Mucosa of gallbladder (tissue), 1 donor: ENCODE results near the gene GMFB. TPM values are rescaled to one million over a fixed set of nuclear protein-coding genes. Genes with fewer than 3 reads are reported as not detected.

Experiments used
- DNase-seq: peaks from one replicate; pipeline ENCODE4 v3.0.0-alpha.2; 2020; ENCODE audit warnings: low spot score
- total RNA-seq: library from RNA; stranded (reverse); gene quantifications from one replicate; pipeline ENCODE4 v1.2.1, GENCODE V29; 2021
- donor health status: DM: no; HTN: no; CAD: no.

GMFB gene
- total RNA-seq, 1 donor from 2014 or later = 27.9 TPM

GRCh38 chr14:54490445-54491175 lies 1.8 kb upstream of the GMFB start:
- DNase-seq = no peak

DNA sequence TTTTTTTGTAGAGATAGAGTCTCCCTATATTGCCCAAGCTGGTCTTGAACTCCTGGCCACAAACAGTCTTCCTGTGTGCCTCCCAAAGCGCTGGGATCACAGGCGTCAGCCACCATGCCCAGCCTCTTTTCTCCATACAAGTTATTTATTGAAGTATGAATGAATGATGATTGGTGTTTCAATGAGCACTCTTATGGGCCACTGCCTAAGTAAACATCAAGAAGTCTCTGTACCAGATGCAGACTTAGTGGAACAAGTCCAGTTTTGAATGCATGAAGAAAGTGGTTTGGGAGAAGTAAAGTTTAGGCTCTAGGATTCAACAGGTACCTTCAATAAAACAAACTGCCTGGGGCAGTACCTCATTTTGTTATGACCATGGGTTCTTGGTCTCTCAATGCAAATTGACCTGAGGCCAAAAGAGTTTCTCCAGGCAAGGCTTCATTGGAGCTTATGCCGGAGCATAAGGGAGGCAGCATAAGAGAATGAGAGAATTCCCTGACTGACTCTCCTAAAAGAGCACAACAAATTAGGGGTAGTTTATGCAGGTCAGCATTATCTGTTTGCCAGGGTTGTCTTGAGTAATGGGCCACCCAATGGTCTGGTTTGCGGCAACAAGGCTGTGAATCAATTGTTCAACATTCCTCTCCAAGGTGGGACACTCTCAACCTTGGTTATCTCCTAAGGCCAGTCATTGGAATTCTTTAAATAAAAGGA lies 1.1 kb upstream of the GMFB start:
- no peak for DNase-seq

GRCh38 chr14:54489318-54489683 lies 521 bp upstream of the GMFB start:
- no peak for DNase-seq

GRCh38 chr14:54488318-54488645 lies 498 bp downstream of the GMFB start:
- no peak for DNase-seq

DNA sequence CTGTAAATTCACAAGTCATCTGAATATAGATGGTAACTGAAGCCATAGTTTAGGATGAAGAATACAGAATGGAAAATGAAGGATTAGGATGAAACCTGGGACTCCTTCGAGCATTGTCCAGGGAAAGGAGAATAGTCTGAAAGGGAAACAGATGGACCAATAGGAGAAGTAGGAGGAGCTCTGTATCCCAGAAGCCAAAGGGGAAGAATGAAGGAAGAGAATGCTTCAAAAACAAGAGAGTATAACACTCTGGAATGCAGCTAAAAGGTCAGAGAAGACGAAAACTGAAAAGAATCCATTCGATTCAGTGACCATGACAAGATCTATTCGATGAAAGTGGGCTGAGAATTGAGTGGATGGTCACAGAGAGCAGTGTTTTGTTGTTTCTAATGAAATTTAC lies 1.0 kb downstream of the GMFB start:
- DNase-seq = no peak

- DNase-seq = no peak
Observed at GRCh38 chr14:54486685-54487084, 2.1 kb downstream of the GMFB start.

GRCh38 chr14:54483846-54484245 lies 4.9 kb downstream of the GMFB start:
- no peak for DNase-seq

DNA sequence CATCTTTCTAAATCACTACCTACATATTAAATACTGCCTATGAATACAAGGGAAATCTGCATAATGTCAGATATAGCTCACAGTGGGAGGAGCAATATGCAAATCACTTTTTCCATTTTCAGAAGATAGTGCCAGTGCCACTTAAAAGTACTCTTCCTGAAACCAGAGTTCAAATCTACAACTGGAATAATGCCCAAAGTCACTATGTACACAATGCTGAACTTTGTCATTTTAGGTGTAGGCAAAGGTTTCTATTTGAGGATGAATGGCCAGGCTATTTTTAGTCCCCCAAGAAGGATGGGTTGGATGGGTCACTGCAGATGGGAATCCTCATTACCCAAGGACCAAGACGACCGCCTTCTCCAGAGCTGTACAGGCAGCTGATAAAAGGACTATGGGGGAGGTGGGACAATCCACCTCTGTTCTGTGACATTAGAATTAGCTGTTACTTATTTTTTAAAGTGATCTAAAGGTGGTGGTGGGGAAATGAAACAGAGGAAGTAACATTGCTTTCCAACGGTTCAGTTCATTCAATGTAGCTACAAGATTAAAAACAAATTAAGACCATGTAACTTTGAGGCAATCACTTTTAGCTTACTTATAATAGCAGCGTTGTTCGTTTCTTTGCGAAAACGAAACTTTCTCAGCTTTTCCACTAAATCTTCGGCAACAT lies 5.6 kb downstream of the GMFB start:
- no peak for DNase-seq

DNA sequence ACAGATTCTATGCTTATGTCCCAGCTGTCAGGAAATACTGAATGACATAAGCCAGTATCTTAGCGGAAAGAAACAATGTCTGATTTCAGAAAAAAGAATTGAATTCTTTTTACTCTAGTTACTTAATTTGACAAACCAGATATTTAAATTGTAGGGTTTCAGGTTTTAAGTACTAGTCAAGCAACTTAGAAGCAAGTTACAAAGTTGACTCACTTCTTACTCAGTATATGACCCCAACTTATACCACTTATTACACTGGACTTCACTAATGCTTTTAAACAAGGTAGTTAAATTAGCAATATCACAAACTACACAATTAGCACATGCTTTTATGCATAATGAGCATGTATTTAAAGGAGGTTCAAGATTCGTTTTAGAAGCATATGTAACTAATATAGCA lies 7.1 kb downstream of the GMFB start:
- no peak for DNase-seq

- no peak for DNase-seq
Observed at GRCh38 chr14:54480830-54481562, 7.8 kb downstream of the GMFB start.

- DNase-seq = no peak
Observed at GRCh38 chr14:54478636-54479215, 10.1 kb downstream of the GMFB start.

DNA sequence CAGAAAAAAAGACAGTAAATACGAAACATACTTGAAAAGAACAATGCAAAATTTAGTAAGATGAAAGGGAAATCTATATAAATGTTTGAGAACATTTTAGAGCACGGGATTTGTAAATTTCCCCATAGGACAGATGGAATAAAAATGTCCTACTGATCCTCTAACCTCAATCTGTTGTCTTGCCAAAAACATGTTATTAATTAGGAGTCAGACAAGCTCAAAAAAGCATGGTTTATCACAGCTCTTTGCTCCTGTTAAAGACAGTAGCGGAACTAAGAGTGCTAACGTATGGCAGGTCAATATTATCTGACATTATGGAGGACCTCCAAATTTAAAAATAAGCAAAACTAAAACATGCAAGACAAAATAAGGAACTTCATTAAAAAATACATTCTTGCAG lies 12.9 kb downstream of the GMFB start:
- no peak for DNase-seq

DNA sequence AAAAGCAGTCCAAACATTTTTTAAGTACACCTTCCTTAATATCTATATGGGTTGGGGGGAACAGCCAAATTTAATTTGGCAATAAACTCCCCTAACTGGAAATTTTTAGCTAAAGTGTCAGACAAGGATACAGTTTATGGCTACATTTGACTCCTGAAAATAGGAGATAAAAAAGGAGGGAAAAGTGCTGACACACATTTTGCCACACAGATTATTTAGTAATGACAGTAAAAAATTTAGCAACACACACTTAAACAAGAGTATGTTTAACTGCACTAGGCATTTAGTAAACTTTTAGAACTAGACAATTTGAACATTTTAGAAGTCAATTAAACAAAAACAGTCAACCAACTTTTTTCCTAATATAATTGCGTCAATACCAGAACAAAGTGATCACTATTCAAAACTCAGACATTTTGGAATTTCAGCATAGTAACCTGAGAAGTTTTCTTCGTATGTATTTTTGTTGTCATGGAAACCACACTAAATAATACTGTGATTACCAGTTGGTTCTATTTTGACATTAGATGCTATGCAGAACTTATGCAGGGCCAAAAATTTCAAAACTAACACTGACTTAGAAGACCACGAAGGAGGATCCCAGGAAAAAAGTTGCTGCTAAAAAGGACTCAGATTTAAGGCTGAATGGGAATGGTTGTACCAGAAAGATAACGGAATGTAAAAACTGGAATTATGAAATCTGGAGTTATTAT lies 13.4 kb downstream of the GMFB start:
- DNase-seq = no peak

- DNase-seq = no peak
Observed at GRCh38 chr14:54474232-54474793, 14.5 kb downstream of the GMFB start.

DNA sequence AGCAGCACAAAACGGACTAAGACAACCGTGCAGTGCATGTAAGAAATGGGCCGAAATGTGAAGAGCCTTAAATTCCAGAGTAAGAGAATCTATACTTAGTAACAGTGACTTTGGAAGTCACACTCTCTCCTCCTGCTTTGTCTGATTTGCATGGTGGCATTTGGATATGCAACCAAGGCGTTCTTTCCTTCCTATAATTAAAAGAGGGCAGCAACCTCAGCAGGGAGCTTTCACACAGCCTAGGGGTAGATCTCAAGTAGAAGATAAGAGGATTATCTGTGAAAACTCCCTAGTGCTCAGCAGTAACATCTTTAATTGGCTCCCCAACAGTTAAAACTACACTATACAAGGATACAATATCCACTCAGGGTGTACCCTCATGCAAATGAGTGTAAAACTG lies 16.5 kb downstream of the GMFB start:
- no peak for DNase-seq

- no peak for DNase-seq
Observed at GRCh38 chr14:54471641-54472040, 17.1 kb downstream of the GMFB start.

DNA sequence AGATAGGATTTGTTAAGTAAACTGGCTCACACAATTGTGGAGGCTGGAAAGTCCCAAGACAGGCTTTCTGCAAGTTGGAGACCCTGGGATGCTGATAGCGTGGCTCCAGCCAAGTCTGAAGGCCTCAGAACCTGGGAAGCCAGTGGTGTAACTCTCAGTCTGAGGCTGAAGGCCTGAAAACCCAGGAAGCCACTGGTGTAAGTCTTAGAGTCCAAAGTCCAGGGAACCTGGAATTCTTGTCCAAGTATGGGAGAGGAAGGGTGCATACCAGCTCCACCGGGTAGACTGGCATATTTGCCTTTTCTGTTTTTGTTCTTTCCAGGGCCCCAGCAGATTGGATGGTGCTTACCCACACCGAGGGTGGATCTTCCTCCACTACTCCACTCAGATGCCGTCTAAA lies 18.1 kb downstream of the GMFB start:
- peak; percentile 55 for DNase-seq

- no peak for DNase-seq
Observed at GRCh38 chr14:54467280-54467679, 21.5 kb downstream of the GMFB start.

GRCh38 chr14:54465654-54466053 lies 23.1 kb downstream of the GMFB start:
- no peak for DNase-seq

GRCh38 chr14:54462048-54462447 lies 26.7 kb downstream of the GMFB start:
- no peak for DNase-seq

GRCh38 chr14:54459106-54459505 lies 29.7 kb downstream of the GMFB start:
- no peak for DNase-seq
